Keratinocyte (primary cell): ENCODE results near the gene ARL15. TPM values are rescaled to one million over a fixed set of nuclear protein-coding genes. Genes with fewer than 3 reads are reported as not detected.

Source experiments
- DNase-seq: peaks from one replicate; pipeline ENCODE4 v3.0.0-alpha.2; 2011; ENCODE audit warnings: low read depth, missing footprints, low spot score
- FAIRE-seq: peaks from 2 replicates; lab custom pipeline; 2011; peaks lifted over from hg19 to GRCh38; lab: Jason Lieb, UNC
- H2AFZ ChIP-seq: 2 replicates; pipeline ENCODE4 v1.6.0; 2012; ENCODE audit warnings: low read length, control low read depth, inconsistent platforms; ENCODE audit not compliant: control insufficient read depth
- H3K27ac ChIP-seq: 2 replicates; pipeline ENCODE4 v1.5.1; 2011; ENCODE audit warnings: low read length; ENCODE audit not compliant: control insufficient read depth, insufficient read depth
- H3K27me3 ChIP-seq: 3 replicates; pipeline ENCODE4 v1.6.0; 2011; ENCODE audit warnings: low read length; ENCODE audit not compliant: control insufficient read depth, insufficient read depth; ENCODE audit errors: extremely low read depth
- H3K36me3 ChIP-seq, 2 experiments: 2 replicates in 1 of 2; 3 replicates in 1 of 2; pipeline ENCODE4 v1.5.1; 2011; ENCODE audit warnings: low read length in 2 of 2, mild to moderate bottlenecking in 1 of 2; ENCODE audit not compliant: control insufficient read depth in 2 of 2, insufficient read depth in 2 of 2; ENCODE audit errors: extremely low read depth in 1 of 2
- H3K4me1 ChIP-seq: 3 replicates; pipeline ENCODE4 v1.5.1; 2011; ENCODE audit warnings: low read length; ENCODE audit not compliant: control insufficient read depth, insufficient read depth; ENCODE audit errors: extremely low read depth
- H3K4me2 ChIP-seq: 3 replicates; pipeline ENCODE4 v1.6.0; 2011; ENCODE audit warnings: low read depth, low read length; ENCODE audit not compliant: control insufficient read depth, insufficient read depth; ENCODE audit errors: extremely low read depth
- H3K4me3 ChIP-seq, 3 experiments: fragments of 200-600 bp in 1 of 3; sonication (generic) in 1 of 3; 2 replicates in 2 of 3; 3 replicates in 1 of 3; pipeline ENCODE4 v1.5.1; 2011 to 2016; ENCODE audit warnings: low read length in 3 of 3, mild to moderate bottlenecking in 3 of 3, control low read depth in 2 of 3, inconsistent platforms in 1 of 3, low read depth in 1 of 3, mixed read lengths in 1 of 3, mixed run types in 1 of 3, moderate library complexity in 1 of 3; ENCODE audit not compliant: control insufficient read depth in 2 of 3, insufficient read depth in 2 of 3; ENCODE audit errors: extremely low read depth in 1 of 3
- H3K79me2 ChIP-seq: 2 replicates; pipeline ENCODE4 v1.6.0; 2012; ENCODE audit warnings: low read length; ENCODE audit not compliant: control insufficient read depth, insufficient read depth
- H3K9ac ChIP-seq: 3 replicates; pipeline ENCODE4 v1.6.0; 2011; ENCODE audit warnings: low read length; ENCODE audit not compliant: control insufficient read depth, insufficient read depth; ENCODE audit errors: extremely low read depth
- H3K9me1 ChIP-seq: 3 replicates; pipeline ENCODE4 v1.6.0; 2011; ENCODE audit warnings: low read length; ENCODE audit not compliant: control insufficient read depth, insufficient read depth; ENCODE audit errors: extremely low read depth
- H3K9me3 ChIP-seq: 2 replicates; pipeline ENCODE4 v1.5.1; 2012; ENCODE audit warnings: low read depth, low read length; ENCODE audit not compliant: control insufficient read depth
- H4K20me1 ChIP-seq: 3 replicates; pipeline ENCODE4 v1.6.0; 2011; ENCODE audit warnings: low read length; ENCODE audit not compliant: control insufficient read depth, insufficient read depth; ENCODE audit errors: extremely low read depth
- EZH2 ChIP-seq: IDR thresholded peaks from one replicate; pipeline ENCODE4 v1.6.1; 2012; ENCODE audit warnings: inconsistent platforms, mild to moderate bottlenecking, low read length, moderate library complexity
- dilution Hi-C: fragments of 300-500 bp; cut with MboI; formaldehyde crosslinking; loops from one replicate; pipeline ENCODE4 v1.7.0; 2020; ENCODE audit warnings: low sequenced_read_pairs; ENCODE audit not compliant: extremely low pct_ligation_motif_present
- polyA plus RNA-seq, 5 experiments: library from polyadenylated mRNA; depleted of rRNA in 3 of 5; stranded (reverse) in 3 of 5; stranded (forward) in 1 of 5; unstranded in 1 of 5; fragments of >200 nt; gene quantifications; 1 replicate in 1 of 5; 2 replicates in 3 of 5; 3 replicates in 1 of 5; pipeline versions ENCODE4 v1.2.1 to v1.2.3, GENCODE V29; 2011 to 2012; ENCODE audit warnings: missing spikeins in 2 of 5, low read depth in 1 of 5, low replicate concordance in 1 of 5
- TF ChIP-seq, protein P1 (sequence below), 3 experiments: IDR thresholded peaks in 1 of 3; conservative IDR thresholded peaks in 1 of 3; optimal IDR thresholded peaks in 1 of 3; 2 replicates in 2 of 3; 3 replicates in 1 of 3; pipeline versions ENCODE3 to v1.5.1; 2011; ENCODE audit warnings: low read length in 3 of 3, mild to moderate bottlenecking in 3 of 3, moderate library complexity in 2 of 3, control low read depth in 1 of 3, inconsistent platforms in 1 of 3; ENCODE audit not compliant: insufficient read depth in 2 of 3; ENCODE audit errors: extremely low read depth in 1 of 3

ARL15 gene
- polyA plus RNA-seq, 1 donor (not counting 4 experiments of a cell fraction or from before 2014, with no cell fraction given), result 19.7 TPM

DNA sequence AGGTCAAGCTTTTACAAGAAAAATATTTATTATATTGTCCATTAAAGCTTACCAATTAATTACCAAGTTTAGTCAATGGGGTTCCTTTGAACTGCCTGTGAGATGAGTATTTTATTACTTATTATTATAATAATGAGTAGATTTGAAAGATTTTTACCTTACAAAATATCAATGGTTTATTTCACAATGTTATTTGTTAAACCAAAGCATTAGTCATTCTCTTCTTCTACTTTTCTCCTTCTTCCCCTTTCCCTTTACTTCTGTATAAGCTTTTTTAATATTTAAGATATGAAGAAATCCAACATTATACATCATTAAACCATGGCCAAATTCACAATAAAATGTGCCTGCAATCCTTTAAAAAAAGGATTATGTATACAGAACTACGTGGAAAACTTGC lies 369.5 kb downstream of the ARL15 start:
- Histone ChIP-seq H3K27ac (no peak overlapping the region), H3K4me2 (no peak overlapping the region), H3K9me1 (no peaks in the 10 kb centered on the region), H2AFZ (no peak overlapping the region), H3K4me1 (no peaks in the 10 kb centered on the region), H4K20me1 (no peaks in the 10 kb centered on the region), H3K9me3 (no peaks in the 10 kb centered on the region), H3K9ac (no peak overlapping the region), H3K36me3 (no peaks in the 10 kb centered on the region), H3K27me3 (no peaks in the 10 kb centered on the region), H3K79me2 (no peaks in the 10 kb centered on the region), H3K4me3 (no peak overlapping the region)
- dilution Hi-C loops, result no loop called here
- TF ChIP-seq, protein P1, sequence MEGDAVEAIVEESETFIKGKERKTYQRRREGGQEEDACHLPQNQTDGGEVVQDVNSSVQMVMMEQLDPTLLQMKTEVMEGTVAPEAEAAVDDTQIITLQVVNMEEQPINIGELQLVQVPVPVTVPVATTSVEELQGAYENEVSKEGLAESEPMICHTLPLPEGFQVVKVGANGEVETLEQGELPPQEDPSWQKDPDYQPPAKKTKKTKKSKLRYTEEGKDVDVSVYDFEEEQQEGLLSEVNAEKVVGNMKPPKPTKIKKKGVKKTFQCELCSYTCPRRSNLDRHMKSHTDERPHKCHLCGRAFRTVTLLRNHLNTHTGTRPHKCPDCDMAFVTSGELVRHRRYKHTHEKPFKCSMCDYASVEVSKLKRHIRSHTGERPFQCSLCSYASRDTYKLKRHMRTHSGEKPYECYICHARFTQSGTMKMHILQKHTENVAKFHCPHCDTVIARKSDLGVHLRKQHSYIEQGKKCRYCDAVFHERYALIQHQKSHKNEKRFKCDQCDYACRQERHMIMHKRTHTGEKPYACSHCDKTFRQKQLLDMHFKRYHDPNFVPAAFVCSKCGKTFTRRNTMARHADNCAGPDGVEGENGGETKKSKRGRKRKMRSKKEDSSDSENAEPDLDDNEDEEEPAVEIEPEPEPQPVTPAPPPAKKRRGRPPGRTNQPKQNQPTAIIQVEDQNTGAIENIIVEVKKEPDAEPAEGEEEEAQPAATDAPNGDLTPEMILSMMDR (optimal IDR thresholded peaks at IDR 0.05 in 1 of 3, IDR thresholded peaks at IDR 0.05 in 1 of 3, conservative IDR thresholded peaks at IDR 0.05 in 1 of 3; ENCODE audit: extremely low read depth in 1 of 3, insufficient read depth in 2 of 3, low read length in 3 of 3), result no peak
- no peak for TF ChIP-seq EZH2
- DNase-seq (no peak), FAIRE-seq (no peak)

- TF ChIP-seq, protein P1 (optimal IDR thresholded peaks at IDR 0.05 in 1 of 3, IDR thresholded peaks at IDR 0.05 in 1 of 3, conservative IDR thresholded peaks at IDR 0.05 in 1 of 3; ENCODE audit: extremely low read depth in 1 of 3, insufficient read depth in 2 of 3, low read length in 3 of 3), result no peak
- no peak for TF ChIP-seq EZH2
- H3K27ac ChIP-seq, result no peak overlapping the region
- FAIRE-seq (no peak), DNase-seq (no peak)
- H2AFZ ChIP-seq, result no peak overlapping the region
- H3K4me1 ChIP-seq, result peaks cover 8% of the 10 kb centered on the region
- H3K36me3 ChIP-seq, result no peaks in the 10 kb centered on the region
- H3K9me1 ChIP-seq, result no peaks in the 10 kb centered on the region
- H3K27me3 ChIP-seq, result no peaks in the 10 kb centered on the region
- H3K9me3 ChIP-seq, result no peaks in the 10 kb centered on the region
- no peaks in the 10 kb centered on the region for H3K79me2 ChIP-seq
- H4K20me1 ChIP-seq, result no peaks in the 10 kb centered on the region
- dilution Hi-C loops, result no loop called here
- H3K9ac ChIP-seq, result no peak overlapping the region
- H3K4me3 ChIP-seq, result no peak overlapping the region
- H3K4me2 ChIP-seq, result no peak overlapping the region
Observed at GRCh38 chr5:53937467-53937866, 372.9 kb downstream of the ARL15 start.
